ENCODE data around the gene HBG1. TPM values are rescaled to one million over a fixed set of nuclear protein-coding genes. Genes with fewer than 3 reads are reported as not detected.

HBG1 gene
- total RNA-seq, 2 donors from 2014 or later = not detected

- H3K4me3 ChIP-seq = no peak overlapping the region
- no peak overlapping the region for H3K27ac ChIP-seq
- no peaks in the 10 kb centered on the region for H3K9me3 ChIP-seq
- no peaks in the 10 kb centered on the region for H3K4me1 ChIP-seq
- no peaks in the 10 kb centered on the region for H3K36me3 ChIP-seq
- no peak for DNase-seq (ENCODE audit: low spot score)
- H3K27me3 ChIP-seq = no peaks in the 10 kb centered on the region
- TF ChIP-seq, protein P1, sequence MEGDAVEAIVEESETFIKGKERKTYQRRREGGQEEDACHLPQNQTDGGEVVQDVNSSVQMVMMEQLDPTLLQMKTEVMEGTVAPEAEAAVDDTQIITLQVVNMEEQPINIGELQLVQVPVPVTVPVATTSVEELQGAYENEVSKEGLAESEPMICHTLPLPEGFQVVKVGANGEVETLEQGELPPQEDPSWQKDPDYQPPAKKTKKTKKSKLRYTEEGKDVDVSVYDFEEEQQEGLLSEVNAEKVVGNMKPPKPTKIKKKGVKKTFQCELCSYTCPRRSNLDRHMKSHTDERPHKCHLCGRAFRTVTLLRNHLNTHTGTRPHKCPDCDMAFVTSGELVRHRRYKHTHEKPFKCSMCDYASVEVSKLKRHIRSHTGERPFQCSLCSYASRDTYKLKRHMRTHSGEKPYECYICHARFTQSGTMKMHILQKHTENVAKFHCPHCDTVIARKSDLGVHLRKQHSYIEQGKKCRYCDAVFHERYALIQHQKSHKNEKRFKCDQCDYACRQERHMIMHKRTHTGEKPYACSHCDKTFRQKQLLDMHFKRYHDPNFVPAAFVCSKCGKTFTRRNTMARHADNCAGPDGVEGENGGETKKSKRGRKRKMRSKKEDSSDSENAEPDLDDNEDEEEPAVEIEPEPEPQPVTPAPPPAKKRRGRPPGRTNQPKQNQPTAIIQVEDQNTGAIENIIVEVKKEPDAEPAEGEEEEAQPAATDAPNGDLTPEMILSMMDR (IDR thresholded peaks at IDR 0.05) = no peak
Observed at GRCh38 chr11:5286351-5286750, 36.7 kb upstream of the HBG1 start.

DNA sequence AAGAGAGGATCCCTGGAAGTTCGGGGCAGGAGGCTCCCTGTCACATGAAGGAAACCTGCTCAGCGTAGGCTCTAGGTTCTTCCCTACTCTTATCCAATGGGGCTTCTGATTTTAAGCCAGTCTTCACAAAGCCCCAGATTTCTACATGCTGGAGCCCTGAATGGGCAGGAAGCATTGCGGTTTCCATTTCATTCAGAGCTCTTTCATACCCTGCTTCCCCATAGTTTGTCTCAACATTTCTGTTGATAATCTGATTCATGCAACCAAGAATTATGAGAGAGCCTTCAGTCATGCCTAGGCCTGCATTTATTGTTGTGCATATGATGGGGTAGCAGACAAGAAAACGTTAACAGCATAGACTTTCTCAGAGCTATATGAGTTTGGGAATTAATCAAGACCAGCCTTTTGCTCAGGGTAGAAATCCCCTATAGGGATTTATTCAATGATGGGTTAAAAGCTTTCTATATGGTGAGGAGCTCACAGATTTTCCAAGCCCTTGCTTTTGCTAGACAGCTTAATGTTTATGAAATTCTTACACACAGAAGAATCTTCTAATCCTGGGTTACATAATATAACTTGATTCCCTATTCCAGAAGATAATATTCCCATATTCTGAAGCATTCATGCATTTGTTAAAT is 36.2 kb upstream of the HBG1 start:
- TF ChIP-seq, protein P1 (IDR thresholded peaks at IDR 0.05) = no peak
- Histone ChIP-seq H3K4me3 (no peak overlapping the region), H3K27ac (no peak overlapping the region), H3K4me1 (no peaks in the 10 kb centered on the region), H3K9me3 (no peaks in the 10 kb centered on the region), H3K27me3 (no peaks in the 10 kb centered on the region), H3K36me3 (no peaks in the 10 kb centered on the region)
- DNase-seq (ENCODE audit: low spot score) = no peak

- Histone ChIP-seq H3K27ac (no peak overlapping the region), H3K4me3 (no peak overlapping the region), H3K4me1 (no peaks in the 10 kb centered on the region), H3K36me3 (no peaks in the 10 kb centered on the region), H3K27me3 (no peaks in the 10 kb centered on the region), H3K9me3 (no peaks in the 10 kb centered on the region)
- DNase-seq (ENCODE audit: low spot score) = no peak
- TF ChIP-seq, protein P1 (IDR thresholded peaks at IDR 0.05) = no peak
Observed at GRCh38 chr11:5284637-5285036, 35.0 kb upstream of the HBG1 start.

- Histone ChIP-seq H3K27ac (no peak overlapping the region), H3K27me3 (no peaks in the 10 kb centered on the region), H3K4me1 (no peaks in the 10 kb centered on the region), H3K36me3 (no peaks in the 10 kb centered on the region), H3K9me3 (no peaks in the 10 kb centered on the region), H3K4me3 (no peak overlapping the region)
- TF ChIP-seq, protein P1 (IDR thresholded peaks at IDR 0.05) = no peak
- no peak for DNase-seq (ENCODE audit: low spot score)
Observed at GRCh38 chr11:5283882-5284281, 34.2 kb upstream of the HBG1 start.

DNA sequence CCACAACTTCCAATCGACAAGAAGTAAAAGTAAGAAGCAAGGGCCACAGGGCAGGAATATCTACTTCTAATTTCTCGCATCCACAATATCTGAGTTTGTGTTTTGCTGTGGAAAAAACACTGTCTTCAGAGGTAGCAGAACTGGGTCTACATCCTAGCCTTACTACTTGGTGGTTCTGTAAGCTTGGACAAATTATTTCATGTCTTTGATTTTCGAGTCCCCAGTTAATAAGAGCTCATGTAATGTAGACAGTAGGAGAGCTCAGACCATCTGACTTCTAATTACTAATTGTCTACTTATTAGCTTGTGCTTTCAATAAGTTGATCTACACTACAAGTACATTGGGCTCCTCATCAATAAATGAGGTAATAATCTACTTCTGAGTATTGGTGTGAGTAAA is 33.4 kb upstream of the HBG1 start:
- Histone ChIP-seq H3K27ac (no peak overlapping the region), H3K36me3 (no peaks in the 10 kb centered on the region), H3K4me3 (no peak overlapping the region), H3K27me3 (no peaks in the 10 kb centered on the region), H3K4me1 (no peaks in the 10 kb centered on the region), H3K9me3 (no peaks in the 10 kb centered on the region)
- no peak for DNase-seq (ENCODE audit: low spot score)
- TF ChIP-seq, protein P1 (IDR thresholded peaks at IDR 0.05) = no peak

GRCh38 chr11:5282628-5283027 is 33.0 kb upstream of the HBG1 start:
- no peaks in the 10 kb centered on the region for H3K36me3 ChIP-seq
- H3K4me1 ChIP-seq = no peaks in the 10 kb centered on the region
- DNase-seq (ENCODE audit: low spot score) = no peak
- TF ChIP-seq, protein P1 (IDR thresholded peaks at IDR 0.05) = no peak
- no peak overlapping the region for H3K4me3 ChIP-seq
- no peaks in the 10 kb centered on the region for H3K27me3 ChIP-seq
- H3K9me3 ChIP-seq = no peaks in the 10 kb centered on the region
- H3K27ac ChIP-seq = no peak overlapping the region

Data from right atrium auricular region (tissue), 2 donors.